HG03378 (cell line): ENCODE measurements around the gene RAB8B.
A peak's percentile ranks its signal among the peaks of the same experiment; 100 is the strongest.
"Not testable (repeated sequence)": the region's sequence is repeated elsewhere in the genome, so short reads cannot be mapped to it uniquely, and the experiment has no call there.

Experiments
- ATAC-seq: cut with Tn5 transposase; IDR thresholded peaks from one replicate; pipeline ENCODE4 v1.9.1; 2021; ENCODE audit warnings: mild to moderate bottlenecking, moderate library complexity; ENCODE audit not compliant: unreplicated experiment

The RAB8B gene

DNA sequence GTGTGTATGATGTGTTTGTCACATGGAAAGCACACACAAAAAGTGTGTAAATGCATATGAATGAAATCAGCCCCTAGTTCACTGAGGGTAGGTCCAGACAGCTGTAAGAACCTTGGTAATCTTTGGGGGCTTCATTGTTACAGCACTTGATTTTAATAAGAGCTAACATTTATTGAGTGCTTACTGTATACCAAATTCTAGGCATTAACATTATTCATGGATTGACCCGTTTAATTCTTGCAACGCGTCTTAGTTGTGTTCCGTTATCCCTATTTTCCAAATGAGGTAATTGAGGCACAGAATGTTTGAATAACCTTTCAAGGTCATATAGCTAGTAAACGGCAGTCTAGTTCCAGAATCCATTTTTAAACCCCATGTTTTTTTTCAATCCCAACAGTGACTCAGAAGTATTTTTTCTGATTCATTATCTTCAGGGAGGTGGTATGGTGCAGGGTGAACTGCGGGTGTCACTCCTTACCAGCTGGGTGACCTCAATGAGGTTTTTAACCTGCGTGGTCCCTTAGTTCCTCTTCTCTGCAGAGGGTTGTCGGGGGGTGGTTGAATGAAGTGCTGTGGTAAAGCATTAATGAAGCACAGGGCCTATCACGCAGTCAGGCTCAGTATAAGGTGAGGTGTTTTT, 14.2 kb downstream of the RAB8B start:
- ATAC-seq, result no peak

DNA sequence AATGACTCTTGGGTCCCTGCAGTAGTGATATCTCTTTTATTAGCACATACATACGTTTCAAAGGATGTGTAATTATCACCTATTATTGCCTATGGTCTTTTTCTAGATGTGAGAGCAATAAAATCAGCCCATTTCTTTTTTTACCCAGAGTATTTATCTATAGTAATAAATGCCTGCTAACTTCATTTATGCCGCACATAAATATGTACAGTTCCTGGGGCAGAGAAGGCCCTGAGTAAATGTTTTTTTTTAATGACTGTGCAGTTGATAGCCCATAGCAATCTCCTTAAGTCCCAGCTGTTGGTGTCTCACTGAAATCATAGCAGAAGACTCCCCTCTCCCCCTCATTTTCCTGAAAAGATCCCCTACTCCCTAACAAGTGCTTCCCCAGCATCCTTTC, 16.7 kb downstream of the RAB8B start:
- ATAC-seq, result no peak

DNA sequence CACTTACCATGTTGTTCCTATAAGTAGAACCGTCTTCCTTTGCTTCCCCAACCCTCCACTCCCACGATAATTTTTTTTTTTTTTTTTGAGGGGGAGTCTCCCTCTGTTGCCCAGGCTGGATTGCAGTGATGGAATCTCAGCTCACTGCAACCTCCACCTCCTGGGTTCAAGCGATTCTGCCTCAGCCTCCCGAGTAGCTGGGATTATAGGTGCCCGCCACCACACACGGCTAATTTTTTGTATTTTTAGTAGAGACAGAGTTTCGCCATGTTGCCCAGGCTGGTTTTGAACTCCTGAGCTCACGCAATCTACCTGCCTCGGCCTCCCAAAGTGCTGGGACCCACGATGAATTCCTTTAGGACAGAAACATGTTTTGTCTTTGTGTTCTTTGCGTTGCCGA, 19.4 kb downstream of the RAB8B start:
- not testable (repeated sequence) for ATAC-seq

DNA sequence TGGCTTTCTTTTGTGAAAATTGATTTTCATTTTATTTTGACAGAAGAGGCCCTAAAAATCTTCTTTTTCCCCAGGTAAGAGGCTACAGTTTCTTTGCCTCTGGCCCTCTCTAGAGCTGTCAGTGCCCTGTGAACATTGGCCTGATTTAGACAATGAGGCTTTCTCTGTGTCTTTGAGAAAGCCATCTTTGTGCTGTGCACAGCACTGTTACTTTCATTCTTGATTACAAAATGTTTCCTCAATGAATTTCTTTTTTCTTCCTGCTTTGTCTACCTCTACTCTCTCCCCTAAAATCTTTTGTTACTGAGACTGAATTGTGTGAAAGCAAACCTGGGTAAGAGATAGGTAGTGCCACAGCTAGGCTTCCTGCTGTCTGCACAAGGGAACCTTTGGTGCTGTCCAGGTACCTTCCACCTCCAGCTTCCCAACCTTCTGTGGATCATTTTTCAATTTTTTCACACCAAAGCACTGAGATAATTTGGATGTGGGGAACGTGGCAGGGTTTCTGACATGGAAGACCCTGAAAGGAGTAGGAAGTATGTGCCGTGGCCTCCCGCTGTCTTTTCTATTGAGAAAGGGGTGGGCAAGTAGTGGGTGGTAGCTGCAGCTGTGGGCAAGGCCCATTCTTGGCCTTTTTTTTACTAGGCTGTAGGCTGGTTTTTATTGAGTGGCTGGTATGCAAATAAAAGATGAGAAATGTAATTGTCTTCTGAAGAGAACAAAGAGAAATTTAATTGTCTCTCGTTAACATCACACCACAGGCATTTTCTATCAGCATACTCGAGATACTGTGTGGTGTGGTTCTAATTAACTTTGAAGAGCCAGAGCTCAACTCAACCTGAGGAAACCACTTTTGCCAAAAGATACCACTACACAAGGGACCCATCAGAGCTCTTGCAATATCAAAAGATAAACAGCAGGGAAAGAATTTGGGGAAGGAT, 21.0 kb downstream of the RAB8B start:
- ATAC-seq, result no peak

DNA sequence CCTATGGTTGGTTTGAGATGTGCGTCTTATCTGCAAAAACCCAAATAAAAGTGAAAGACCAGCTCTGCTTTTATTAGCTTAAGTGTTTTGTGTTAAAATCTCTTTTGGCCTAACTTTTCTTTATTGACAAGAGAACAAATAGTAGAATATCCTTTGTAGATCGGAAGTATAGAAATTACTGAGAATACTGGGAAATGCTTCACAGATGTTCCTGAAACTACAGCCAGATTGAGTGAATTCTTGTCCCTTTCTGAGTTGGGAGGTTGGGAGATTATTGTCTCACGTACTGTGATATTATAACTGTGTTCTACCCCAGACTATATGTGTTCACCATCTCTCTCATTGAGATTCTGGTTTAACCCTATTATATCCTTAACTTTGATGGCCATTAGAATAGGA, 21.7 kb downstream of the RAB8B start:
- ATAC-seq, result no peak

DNA sequence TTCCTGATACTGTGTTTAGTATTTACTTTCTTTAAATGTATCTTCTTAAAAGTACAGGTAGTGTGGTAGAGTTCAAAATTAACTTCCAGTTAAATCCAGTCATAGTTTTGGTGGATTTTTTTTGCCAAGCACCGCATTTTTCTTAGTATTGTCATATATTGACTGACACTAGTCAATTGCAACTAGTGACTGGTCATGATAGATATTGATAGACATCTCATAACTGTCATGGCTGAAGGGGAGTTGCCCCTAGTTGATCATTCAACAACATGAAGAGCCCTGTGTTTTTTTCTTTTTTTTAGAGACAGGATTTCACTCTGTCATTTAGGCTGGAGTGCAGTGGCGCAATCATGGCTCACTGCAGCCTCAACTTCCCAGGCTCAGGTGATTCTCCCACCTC, 22.1 kb downstream of the RAB8B start:
- ATAC-seq, result no peak

DNA sequence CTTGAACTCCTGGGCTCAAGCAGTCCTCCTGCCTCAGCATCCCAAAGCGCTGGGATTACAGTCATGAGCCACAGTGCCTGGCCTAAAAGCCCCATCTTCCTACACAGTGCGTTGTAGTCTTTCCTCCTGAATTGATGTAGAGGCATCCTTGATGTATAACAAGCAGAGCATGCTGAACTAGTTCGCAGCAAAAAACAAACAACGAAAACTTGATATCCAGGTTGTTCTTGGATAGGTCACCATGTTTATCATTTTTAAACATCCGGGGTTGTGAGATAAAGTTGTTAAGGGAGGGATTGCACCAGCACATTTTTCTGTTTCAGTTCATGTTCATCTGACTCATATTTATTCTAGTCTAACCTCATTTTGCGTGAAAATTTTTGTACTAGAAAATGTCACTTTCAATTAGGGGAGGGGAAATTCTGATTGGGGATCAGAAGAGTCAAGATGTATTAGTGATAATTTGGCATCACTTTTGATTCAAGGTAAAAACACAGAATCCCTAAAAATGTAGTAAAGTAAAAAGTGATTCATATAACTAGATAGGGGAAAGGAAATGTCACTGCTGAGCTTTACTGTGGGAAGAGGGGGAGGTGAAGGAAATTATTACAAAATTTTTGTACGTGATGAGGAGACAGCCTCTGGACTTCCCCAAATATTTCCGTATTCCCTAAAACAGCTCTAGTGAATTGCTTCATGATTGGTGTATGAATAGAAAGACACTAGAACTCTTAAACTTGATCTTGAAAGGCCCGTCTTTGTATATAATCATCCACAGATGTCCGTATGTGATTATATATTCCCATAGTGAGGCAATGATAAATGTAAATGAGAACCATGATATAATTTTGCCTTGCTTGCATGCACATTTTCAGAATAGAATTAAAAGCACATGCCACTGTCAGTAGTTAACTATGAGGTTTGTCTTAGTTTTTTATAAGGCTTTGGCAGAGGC, 22.9 kb downstream of the RAB8B start:
- peak; percentile 63 for ATAC-seq

DNA sequence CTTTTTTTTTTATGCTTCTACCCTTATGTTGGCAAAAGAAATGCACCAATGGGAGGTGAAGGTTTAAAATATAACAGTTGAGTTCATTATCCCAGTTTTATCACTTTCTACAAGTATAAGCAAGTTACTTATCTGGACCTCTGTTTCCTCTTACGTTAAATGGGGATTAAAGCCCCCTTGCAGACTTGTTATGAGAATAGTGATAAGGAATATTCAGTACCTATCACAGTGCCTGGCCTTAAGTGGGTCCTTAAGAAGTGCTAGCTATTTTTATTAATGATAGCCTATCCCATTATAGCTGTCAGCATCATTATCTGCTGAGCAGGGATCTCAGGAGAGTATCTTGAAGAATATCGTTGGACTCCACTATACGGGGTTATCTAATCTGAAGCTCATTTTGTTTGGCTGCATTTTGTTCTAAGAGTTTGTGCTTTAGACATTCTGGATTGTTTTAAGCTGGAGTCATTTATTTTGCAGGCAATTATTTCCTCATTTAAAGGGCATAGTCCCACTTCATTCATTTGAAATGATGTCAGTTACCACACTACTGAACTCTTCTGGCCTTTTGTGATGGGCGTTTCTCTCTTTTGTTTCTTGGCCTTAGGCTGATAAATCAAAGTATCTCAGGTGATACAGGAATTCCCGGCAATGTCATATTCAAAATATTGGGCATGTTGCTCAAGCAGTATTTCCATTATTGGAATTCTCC, 28.8 kb downstream of the RAB8B start:
- no peak for ATAC-seq

DNA sequence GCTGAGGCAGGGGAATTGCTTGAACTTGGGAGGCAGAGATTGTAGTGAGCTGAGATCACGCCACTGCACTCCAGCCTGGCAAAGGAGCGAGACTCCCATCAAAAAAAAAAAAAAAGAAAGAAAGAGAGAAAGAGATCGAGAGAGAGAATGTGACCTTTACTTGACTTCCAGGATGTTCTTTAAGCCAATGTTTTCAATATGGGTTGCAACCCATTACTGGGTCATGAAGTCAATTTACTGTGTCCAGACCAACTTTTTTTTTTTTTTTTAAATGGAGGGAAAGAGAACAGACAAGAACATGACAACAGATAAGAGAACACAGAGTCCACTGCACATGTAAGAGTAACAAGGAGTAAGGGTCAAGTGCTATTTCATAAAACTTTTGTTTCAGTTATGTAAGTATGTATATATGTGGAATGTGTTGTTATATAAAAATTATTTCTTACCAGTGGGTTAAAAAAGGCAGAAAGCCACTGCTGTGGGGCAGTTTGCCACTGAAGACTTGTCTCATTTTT, 29.8 kb downstream of the RAB8B start:
- no peak for ATAC-seq

DNA sequence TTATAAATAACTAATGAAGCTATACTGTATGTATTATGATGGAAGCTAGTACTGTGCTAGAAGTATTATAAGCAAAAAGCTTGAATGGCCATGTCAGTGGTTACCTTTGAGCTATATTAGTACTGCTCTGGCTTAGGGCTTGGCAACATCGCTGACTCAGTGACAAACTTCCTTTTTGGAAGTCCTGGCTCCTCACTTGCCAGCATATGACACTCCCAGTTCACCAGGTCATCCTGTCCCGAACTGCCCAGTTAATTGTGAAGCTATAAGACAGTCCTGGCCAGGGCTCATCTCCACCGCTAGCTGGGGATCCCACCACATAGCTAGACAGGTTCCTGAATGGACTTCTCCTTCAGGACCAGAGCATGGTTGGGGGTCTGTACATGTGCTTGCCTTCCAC, 31.9 kb downstream of the RAB8B start:
- no peak for ATAC-seq

DNA sequence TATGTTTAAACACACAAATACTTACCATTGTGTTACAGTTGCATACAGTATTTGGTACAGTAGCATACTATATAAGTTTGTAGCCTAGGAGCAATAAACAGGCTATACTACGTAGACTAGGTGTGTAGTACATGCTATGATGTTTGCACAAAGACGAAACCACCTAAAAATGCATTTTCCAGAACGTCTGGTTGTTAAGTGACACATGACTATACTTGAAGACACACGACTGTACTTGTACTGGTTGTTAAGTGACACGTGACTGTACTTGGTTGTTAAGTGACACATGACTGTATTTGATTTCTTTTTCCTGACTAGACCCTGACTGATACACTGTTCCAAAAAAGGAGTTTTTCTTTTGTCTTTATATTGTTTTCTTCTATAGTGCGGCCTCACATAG, 34.1 kb downstream of the RAB8B start:
- no peak for ATAC-seq

DNA sequence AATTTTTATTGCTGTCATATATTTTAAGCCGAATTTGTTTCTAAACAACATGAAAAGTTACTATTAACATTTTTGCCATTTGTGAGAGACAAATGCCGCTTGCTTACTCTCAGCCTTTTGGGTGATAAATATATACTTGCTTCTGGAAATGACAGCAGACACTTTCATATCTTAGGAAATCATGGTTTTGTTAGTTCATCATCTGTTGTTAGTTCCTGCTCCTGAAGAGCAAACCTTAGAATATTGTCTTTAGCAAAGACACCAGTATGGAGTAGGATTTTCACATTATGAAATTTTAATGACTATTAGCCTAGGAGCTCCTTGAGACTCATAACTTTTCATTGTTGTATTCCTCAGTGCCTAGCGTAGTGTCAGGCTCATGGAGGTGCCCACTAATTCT, 36.0 kb downstream of the RAB8B start:
- no peak for ATAC-seq

DNA sequence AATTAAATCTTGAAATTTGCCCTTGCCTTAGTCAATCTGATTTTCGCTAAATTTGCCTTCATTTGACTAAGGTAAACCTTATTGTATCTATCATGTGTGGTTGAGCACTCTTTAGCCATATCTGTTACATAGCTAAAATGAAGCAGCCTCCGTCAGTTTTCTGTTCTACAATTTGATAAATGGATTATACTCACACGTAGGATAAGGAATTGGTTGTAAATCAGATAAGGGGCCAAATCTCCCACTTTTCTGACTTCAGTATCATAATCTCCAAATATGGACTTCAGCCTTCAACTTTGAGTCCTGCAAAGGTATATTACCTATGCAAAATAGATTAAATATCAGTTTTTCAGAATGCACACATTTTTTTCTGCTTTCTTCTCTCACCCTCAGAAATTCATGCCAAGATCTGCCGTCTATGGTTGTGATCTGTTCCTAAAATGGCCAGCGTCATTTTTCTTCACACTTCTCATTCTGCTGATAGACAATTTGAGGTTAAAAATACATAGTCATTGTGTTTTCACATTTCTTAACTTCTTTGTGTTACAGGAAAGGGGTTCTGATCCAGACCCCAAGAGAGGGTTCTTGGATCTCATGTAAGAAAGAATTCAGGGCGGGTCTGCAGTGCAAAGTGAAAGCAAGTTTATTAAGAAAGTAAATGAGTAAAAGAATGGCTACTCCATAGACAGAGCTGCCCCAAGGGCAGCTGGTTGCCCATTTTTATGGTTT, 36.9 kb downstream of the RAB8B start:
- no peak for ATAC-seq

DNA sequence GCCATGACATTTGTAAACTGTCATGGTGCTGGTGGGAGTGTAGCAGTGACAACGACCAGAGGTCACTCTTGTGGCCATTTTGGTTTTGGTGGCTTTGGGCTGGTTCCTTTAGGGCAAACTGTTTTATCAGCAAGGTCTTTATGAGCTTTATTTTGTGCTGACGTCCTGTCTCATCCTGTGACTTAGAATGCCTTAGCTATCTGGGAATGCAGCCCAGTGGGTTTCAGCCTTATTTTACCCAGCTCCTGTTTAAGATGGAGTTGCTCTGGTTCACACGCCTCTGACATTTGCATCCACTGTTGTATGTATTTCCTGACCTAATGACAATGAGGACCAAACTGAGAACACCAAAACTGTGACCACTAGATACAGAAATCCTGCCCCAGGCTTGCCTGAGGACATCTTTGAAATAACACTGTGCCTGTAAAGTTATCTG, 37.6 kb downstream of the RAB8B start:
- ATAC-seq, result no peak

DNA sequence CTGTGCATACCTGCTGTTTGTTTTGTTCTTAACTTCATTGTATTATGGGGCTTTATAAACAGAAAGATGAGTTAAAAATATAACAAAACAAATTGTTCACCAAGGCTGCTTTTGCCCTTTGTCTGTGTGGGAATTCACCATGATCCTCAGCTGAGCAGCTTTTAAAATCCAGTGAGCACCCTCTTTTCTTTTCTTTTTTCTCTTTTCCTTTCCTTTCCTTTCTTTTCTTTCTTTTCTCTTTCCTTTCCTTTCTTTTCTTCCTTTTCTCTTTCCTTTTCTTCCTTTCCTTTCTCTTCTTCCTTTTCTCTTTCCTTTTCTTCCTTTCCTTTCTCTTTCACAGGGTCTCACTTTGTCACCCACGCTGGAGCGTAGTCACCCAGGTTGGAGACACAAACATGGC, 38.3 kb downstream of the RAB8B start:
- no peak for ATAC-seq

DNA sequence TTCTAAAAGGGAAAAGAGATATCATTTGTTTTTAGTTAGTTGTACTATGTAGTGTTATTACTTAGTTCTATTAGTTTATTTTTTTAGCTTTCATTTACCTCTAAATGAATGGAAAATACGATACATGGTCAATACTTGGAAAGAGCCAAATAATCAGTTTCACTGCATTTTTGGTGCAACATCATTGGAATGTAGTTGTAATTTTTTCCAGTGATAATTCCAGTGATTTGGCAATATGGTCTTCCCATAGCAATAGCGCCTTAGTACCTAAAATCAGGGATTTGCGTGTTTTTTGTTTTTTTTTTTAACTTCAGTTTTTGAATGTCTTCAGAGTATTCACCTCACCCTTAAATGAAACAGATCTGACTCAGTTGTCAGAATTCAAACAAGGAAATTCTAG, 41.8 kb downstream of the RAB8B start:
- no peak for ATAC-seq

DNA sequence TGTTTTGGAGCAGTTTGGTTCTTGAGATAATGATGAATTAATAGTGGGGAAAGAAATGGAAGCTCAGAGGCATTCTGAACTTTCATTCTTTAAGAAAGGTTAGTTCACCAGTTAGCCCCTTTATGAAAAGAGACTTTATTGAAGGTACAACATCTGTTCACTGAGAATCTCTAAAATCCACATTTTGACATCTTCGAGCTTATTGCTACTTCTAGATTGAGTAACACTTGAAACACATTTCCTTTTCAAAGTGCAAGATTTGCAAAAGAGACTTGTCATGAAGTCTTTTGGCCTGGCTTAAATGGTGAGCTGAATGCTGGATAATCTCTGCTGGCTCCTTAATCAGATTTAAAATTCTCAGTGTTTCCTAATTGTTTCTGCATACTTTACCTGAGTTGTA, 42.3 kb downstream of the RAB8B start:
- ATAC-seq, result no peak

DNA sequence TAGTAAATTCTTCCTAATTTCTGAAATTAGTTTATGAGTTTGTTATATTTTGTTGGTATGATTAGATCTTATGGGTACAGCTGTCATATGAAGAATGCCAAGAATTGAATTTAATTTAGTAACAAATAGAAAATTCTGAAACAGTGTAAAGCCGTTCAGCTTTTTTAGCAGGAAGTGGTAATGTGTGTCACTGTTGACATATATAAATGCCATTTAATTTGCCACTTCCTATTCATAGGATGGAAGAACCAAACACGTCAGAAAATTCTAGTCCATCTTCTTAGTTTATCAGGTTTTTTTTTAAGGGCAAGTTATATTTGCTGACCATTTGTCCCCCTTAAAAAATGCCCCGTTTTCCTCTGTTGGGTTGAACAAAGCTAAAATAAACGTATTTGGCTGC, 43.0 kb downstream of the RAB8B start:
- ATAC-seq, result no peak

DNA sequence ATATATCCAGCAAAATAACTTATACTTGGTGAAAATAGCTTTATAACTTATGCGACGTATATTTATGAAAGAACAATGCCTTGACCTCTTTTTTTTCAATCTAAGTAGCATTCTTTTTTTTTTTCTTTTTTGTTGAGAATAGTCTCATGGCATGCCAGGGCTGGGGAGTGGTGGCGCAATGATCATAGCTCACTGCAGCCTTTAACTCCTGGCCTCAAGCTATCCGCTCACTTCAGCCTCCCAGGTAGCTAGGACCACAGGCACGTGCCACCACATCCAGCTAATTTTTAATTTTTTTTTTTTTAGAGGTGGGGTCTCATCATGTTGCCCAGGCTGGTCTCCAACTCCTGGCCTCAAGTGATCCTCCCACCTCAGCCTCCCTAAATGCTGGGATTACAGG, 43.5 kb downstream of the RAB8B start:
- ATAC-seq, result no peak
